T-helper 2 cell treated with Interferon-gamma antibody and Interleukin-4, amounts not matched to agents 100 ng/mL and 5 ng/mL, for 36 hours (primary cell): ENCODE measurements around the gene KIRREL3. TPM values are rescaled to one million over a fixed set of nuclear protein-coding genes. Genes with fewer than 3 reads are reported as not detected.

Experiments used
- intact Hi-C: fragments of 100-400 bp; cut with micrococcal nuclease; formaldehyde crosslinking; loops from one replicate; pipeline ENCODE4 v1.15.1; 2023
- total RNA-seq: library from RNA; stranded (reverse); gene quantifications from 2 replicates; pipeline ENCODE4 v1.2.3, GENCODE V29; 2022

Gene KIRREL3
- total RNA-seq, 1 donor from 2014 or later, result not detected

GRCh38 chr11:126917531-126918204, 82.9 kb downstream of the KIRREL3 start:
- intact Hi-C loops, result no loop called here

GRCh38 chr11:126915430-126915829, 85.1 kb downstream of the KIRREL3 start:
- intact Hi-C loops, result no loop called here

GRCh38 chr11:126914941-126915340, 85.6 kb downstream of the KIRREL3 start:
- intact Hi-C loops, result no loop called here

- intact Hi-C loops, result no loop called here
Observed at GRCh38 chr11:126914166-126914565, 86.4 kb downstream of the KIRREL3 start.

GRCh38 chr11:126904520-126904919, 96.0 kb downstream of the KIRREL3 start:
- intact Hi-C loops, result no loop called here

- intact Hi-C loops, result no loop called here
Observed at GRCh38 chr11:126901783-126902182, 98.8 kb downstream of the KIRREL3 start.

- intact Hi-C loops, result no loop called here
Observed at GRCh38 chr11:126899961-126900748, 100.4 kb downstream of the KIRREL3 start.

GRCh38 chr11:126898802-126899201, 101.8 kb downstream of the KIRREL3 start:
- intact Hi-C loops, result no loop called here

GRCh38 chr11:126897430-126897829, 103.1 kb downstream of the KIRREL3 start:
- intact Hi-C loops, result no loop called here

- intact Hi-C loops, result no loop called here
Observed at GRCh38 chr11:126896025-126896424, 104.5 kb downstream of the KIRREL3 start.

- intact Hi-C loops, result no loop called here
Observed at GRCh38 chr11:126893796-126894195, 106.8 kb downstream of the KIRREL3 start.

- intact Hi-C loops, result no loop called here
Observed at GRCh38 chr11:126892756-126893155, 107.8 kb downstream of the KIRREL3 start.

- intact Hi-C loops, result no loop called here
Observed at GRCh38 chr11:126891556-126892217, 108.9 kb downstream of the KIRREL3 start.

GRCh38 chr11:126890561-126890960, 110.0 kb downstream of the KIRREL3 start:
- intact Hi-C loops, result no loop called here

- intact Hi-C loops, result no loop called here
Observed at GRCh38 chr11:126888115-126888712, 112.4 kb downstream of the KIRREL3 start.

- intact Hi-C loops, result no loop called here
Observed at GRCh38 chr11:126886636-126887035, 113.9 kb downstream of the KIRREL3 start.

- intact Hi-C loops, result no loop called here
Observed at GRCh38 chr11:126886085-126886484, 114.5 kb downstream of the KIRREL3 start.

GRCh38 chr11:126884594-126884993, 116.0 kb downstream of the KIRREL3 start:
- intact Hi-C loops, result no loop called here

- intact Hi-C loops, result no loop called here
Observed at GRCh38 chr11:126884192-126884591, 116.4 kb downstream of the KIRREL3 start.

- intact Hi-C loops, result no loop called here
Observed at GRCh38 chr11:126880872-126881271, 119.7 kb downstream of the KIRREL3 start.

- intact Hi-C loops, result no loop called here
Observed at GRCh38 chr11:126879516-126879915, 121.1 kb downstream of the KIRREL3 start.
